KMS-11 (cell line): ENCODE results near the gene MYRIP.

Source experiments
- H2AFZ ChIP-seq: fragments of 200-600 bp; sonication (generic); 2 replicates; pipeline ENCODE4 v1.6.1; 2016; ENCODE audit warnings: antibody characterized with exemption, mixed run types, low read depth
- H3K27ac ChIP-seq: fragments of 200-600 bp; sonication (generic); 2 replicates; pipeline ENCODE4 v1.6.1; 2016; ENCODE audit warnings: mild to moderate bottlenecking, mixed run types
- H3K27me3 ChIP-seq: fragments of 200-600 bp; sonication (generic); 2 replicates; pipeline ENCODE4 v1.6.1; 2017; ENCODE audit warnings: mild to moderate bottlenecking, low read depth, mixed run types, moderate library complexity; ENCODE audit not compliant: insufficient read depth
- H3K36me3 ChIP-seq: fragments of 200-600 bp; sonication (generic); 2 replicates; pipeline ENCODE4 v1.6.1; 2017; ENCODE audit warnings: mild to moderate bottlenecking, mixed run types; ENCODE audit not compliant: insufficient read depth
- H3K4me1 ChIP-seq: fragments of 200-600 bp; sonication (generic); 2 replicates; pipeline ENCODE4 v1.6.1; 2016; ENCODE audit warnings: mild to moderate bottlenecking, low read depth, mixed run types; ENCODE audit not compliant: poor library complexity, severe bottlenecking
- H3K4me2 ChIP-seq: fragments of 200-600 bp; sonication (generic); 2 replicates; pipeline ENCODE4 v1.7.0; 2016; ENCODE audit warnings: mild to moderate bottlenecking, mixed run types
- H3K4me3 ChIP-seq: fragments of 200-600 bp; sonication (generic); IDR thresholded peaks from 2 replicates; pipeline ENCODE4 v1.6.1; 2017; ENCODE audit warnings: low read depth, low read length, mixed read lengths; ENCODE audit not compliant: insufficient read depth
- H3K79me2 ChIP-seq: fragments of 200-600 bp; sonication (generic); 2 replicates; pipeline ENCODE4 v1.6.1; 2016; ENCODE audit warnings: low read depth, mixed run types; ENCODE audit not compliant: insufficient read depth
- H3K9ac ChIP-seq: fragments of 200-600 bp; sonication (generic); 2 replicates; pipeline ENCODE4 v1.6.1; 2016; ENCODE audit warnings: mild to moderate bottlenecking, mixed run types
- H4K20me1 ChIP-seq: fragments of 200-600 bp; sonication (generic); 2 replicates; pipeline ENCODE4 v1.6.1; 2016; ENCODE audit warnings: mild to moderate bottlenecking, mixed run types; ENCODE audit not compliant: insufficient read depth
- TF ChIP-seq, protein P1 (sequence below): fragments of 200-600 bp; sonication (generic); conservative IDR thresholded peaks from 2 replicates; pipeline ENCODE4 v1.6.1; 2017; ENCODE audit warnings: low read depth, mild to moderate bottlenecking, antibody characterized with exemption, low read length, moderate library complexity, mixed read lengths

The MYRIP gene

DNA sequence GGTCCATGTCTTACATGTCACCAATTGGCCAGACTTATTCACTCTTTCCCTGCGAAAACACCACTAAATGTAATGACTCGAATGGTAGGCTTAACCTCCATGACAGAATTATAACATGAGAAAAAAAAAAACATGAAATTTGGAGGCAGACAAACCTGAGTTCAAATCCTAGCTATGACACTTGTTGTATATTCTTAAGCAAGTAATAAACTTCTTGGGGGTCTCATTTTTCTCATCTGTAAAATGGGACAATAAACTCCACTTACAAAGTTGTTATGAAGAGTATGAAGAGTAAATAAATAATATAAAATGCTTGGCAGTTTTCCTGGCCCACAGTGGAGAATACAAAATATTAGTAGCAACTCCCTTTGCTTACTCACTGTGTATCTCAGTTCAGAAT lies 488.7 kb downstream of the MYRIP start:
- Histone ChIP-seq H3K4me1 (no peaks in the 10 kb centered on the region), H3K79me2 (no peaks in the 10 kb centered on the region), H3K9ac (no peak overlapping the region), H4K20me1 (no peaks in the 10 kb centered on the region), H3K27me3 (no peaks in the 10 kb centered on the region), H3K27ac (no peak overlapping the region), H3K36me3 (no peaks in the 10 kb centered on the region), H2AFZ (no peak overlapping the region), H3K4me3 (no peak overlapping the region), H3K4me2 (no peak overlapping the region)
- TF ChIP-seq, protein P1, sequence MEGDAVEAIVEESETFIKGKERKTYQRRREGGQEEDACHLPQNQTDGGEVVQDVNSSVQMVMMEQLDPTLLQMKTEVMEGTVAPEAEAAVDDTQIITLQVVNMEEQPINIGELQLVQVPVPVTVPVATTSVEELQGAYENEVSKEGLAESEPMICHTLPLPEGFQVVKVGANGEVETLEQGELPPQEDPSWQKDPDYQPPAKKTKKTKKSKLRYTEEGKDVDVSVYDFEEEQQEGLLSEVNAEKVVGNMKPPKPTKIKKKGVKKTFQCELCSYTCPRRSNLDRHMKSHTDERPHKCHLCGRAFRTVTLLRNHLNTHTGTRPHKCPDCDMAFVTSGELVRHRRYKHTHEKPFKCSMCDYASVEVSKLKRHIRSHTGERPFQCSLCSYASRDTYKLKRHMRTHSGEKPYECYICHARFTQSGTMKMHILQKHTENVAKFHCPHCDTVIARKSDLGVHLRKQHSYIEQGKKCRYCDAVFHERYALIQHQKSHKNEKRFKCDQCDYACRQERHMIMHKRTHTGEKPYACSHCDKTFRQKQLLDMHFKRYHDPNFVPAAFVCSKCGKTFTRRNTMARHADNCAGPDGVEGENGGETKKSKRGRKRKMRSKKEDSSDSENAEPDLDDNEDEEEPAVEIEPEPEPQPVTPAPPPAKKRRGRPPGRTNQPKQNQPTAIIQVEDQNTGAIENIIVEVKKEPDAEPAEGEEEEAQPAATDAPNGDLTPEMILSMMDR = no peak

DNA sequence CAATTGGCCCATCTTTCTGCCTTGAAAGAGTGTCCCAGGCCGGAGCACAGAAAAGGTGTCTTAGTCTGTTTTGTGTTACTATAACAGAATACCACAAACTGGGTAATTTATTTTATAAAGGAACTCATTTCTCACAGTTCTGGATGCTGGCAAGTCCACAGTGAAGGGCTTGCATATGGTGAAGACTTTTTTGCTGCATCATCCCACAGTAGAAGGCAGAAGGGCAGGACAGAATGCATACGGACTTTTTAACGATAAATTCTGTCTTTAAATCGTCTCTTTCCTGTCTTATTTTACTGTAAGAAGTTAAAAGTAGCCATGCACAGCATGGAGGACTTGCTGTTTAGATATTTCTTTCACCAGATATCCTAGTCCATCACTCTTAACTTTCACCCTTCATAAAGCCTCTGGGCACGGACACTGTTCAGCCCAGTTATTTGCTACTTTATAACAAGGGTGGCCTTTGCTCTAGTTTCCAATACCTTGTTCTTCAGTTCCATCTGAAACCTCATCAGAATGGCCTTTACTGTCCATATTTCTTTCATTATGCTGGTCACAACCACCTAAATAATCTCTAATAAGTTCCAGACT lies 489.8 kb downstream of the MYRIP start:
- no peaks in the 10 kb centered on the region for H3K4me1 ChIP-seq
- no peak overlapping the region for H2AFZ ChIP-seq
- H3K4me2 ChIP-seq = no peak overlapping the region
- no peaks in the 10 kb centered on the region for H3K36me3 ChIP-seq
- H3K9ac ChIP-seq = no peak overlapping the region
- H3K79me2 ChIP-seq = no peaks in the 10 kb centered on the region
- TF ChIP-seq, protein P1 = no peak
- no peak overlapping the region for H3K27ac ChIP-seq
- H3K27me3 ChIP-seq = no peaks in the 10 kb centered on the region
- H4K20me1 ChIP-seq = no peaks in the 10 kb centered on the region
- no peak overlapping the region for H3K4me3 ChIP-seq

DNA sequence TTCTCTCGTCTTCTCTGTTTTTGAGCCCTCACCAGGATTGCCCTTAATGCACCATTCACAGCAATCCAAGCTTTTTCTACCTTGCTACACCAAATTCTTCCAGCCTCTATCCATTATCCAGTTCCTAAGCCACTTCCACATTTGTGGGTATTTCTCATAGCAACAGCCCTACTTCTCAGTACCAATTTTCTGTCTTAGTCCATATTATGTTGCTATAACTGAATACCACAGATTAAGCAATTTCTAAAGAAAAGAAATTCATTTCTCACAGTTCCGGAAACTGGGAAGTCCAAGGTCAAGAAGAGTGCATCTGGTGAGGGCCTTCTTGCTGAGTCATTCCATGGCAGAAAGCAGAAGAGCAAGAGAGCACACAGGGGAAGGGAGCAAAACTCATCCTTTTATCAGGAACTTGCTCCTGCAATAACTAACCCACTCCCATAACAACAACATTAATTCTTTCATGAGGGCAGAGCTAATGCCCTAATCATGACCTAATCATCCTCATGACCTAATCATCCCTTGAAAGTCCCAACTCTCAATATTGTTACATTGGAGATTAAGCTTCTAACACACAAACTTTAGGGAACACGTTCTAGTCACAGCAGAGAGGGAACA lies 490.4 kb downstream of the MYRIP start:
- no peaks in the 10 kb centered on the region for H3K79me2 ChIP-seq
- H3K27me3 ChIP-seq = no peaks in the 10 kb centered on the region
- no peak overlapping the region for H3K9ac ChIP-seq
- H3K4me3 ChIP-seq = no peak overlapping the region
- H3K4me1 ChIP-seq = no peaks in the 10 kb centered on the region
- no peak overlapping the region for H3K4me2 ChIP-seq
- TF ChIP-seq, protein P1 = no peak
- no peaks in the 10 kb centered on the region for H3K36me3 ChIP-seq
- H3K27ac ChIP-seq = no peak overlapping the region
- no peak overlapping the region for H2AFZ ChIP-seq
- no peaks in the 10 kb centered on the region for H4K20me1 ChIP-seq

DNA sequence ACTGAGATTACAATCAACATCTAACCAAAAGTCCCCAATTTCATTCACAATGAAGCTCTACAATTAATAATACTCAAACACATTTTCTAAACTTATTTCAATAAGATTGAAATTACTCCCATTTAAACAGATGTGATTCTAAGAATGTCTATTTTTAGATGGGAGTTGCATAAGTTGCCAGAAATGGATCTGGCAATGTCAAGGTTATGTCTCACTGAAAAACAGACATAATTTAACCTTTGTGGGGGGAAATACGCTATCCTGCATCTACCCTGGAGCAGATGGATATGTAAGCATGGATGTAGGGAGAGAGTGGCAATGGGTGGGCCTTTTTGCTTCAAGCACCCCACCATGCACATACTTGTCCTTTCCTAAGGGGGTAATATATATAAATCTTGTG lies 493.4 kb downstream of the MYRIP start:
- no peak overlapping the region for H3K9ac ChIP-seq
- no peak overlapping the region for H2AFZ ChIP-seq
- no peak overlapping the region for H3K4me2 ChIP-seq
- no peak overlapping the region for H3K27ac ChIP-seq
- TF ChIP-seq, protein P1 = no peak
- H3K79me2 ChIP-seq = no peaks in the 10 kb centered on the region
- H4K20me1 ChIP-seq = no peaks in the 10 kb centered on the region
- H3K27me3 ChIP-seq = no peaks in the 10 kb centered on the region
- no peak overlapping the region for H3K4me3 ChIP-seq
- no peaks in the 10 kb centered on the region for H3K36me3 ChIP-seq
- no peaks in the 10 kb centered on the region for H3K4me1 ChIP-seq
